Myometrial cell (primary cell): Measurements from ENCODE around the gene ULK3. TPM values are rescaled to one million over a fixed set of nuclear protein-coding genes. Genes with fewer than 3 reads are reported as not detected.

Source experiments
- total RNA-seq: library from RNA; depleted of rRNA; stranded (reverse); fragments of >200 nt; gene quantifications from 2 replicates; pipeline ENCODE4 v1.2.3, GENCODE V29; 2015

ULK3 gene
- 18.8 and 35.2 TPM in 2 replicates for total RNA-seq

GRCh38 chr15:74842581-74843444, at the start of gene ULK3:
Gene ULK3, minus strand, starts transcription at chr15:74843156. Its CDS starts 51 bp downstream, at chr15:74843105.

GRCh38 chr15:74889883-74890664, 47.1 kb upstream of the ULK3 start, which contains the start of gene MPI:
Gene MPI, plus strand, starts transcription at chr15:74890042. Its CDS starts 32 bp downstream, at chr15:74890074.

GRCh38 chr15:74873036-74873755, 30.2 kb upstream of the ULK3 start, which contains the start of gene SCAMP2:
Gene SCAMP2, minus strand, starts transcription at chr15:74873365. Its CDS starts 110 bp downstream, at chr15:74873255.

GRCh38 chr15:74826364-74826819, 16.6 kb downstream of the ULK3 start, which contains the start of gene CPLX3:
Gene CPLX3, plus strand, starts transcription at chr15:74826627. Its CDS starts 77 bp downstream, at chr15:74826704.

GRCh38 chr15:74812533-74812932, 30.4 kb downstream of the ULK3 start, which contains the start of gene LMAN1L:
Gene LMAN1L, plus strand, starts transcription at chr15:74812835. Its CDS starts 20 bp downstream, at chr15:74812855.

Other genes starting within 250 kb of the ULK3 start
- 103 and 121 TPM in 2 replicates for gene CLK3, start 227.3 kb downstream of the ULK3 start, total RNA-seq
- 10.8 and 15.3 TPM in 2 replicates for gene EDC3, start 147.1 kb downstream of the ULK3 start, total RNA-seq
- not detected in 2 replicates for gene CYP1A1, start 117.6 kb downstream of the ULK3 start, total RNA-seq
- not detected in 2 replicates for gene CYP1A2, start 94.3 kb downstream of the ULK3 start, total RNA-seq
- gene CSK, start 61.1 kb downstream of the ULK3 start, total RNA-seq, result 22.2 and 26.6 TPM in 2 replicates
- gene LMAN1L, start 30.3 kb downstream of the ULK3 start, total RNA-seq, result not detected in 2 replicates
- not detected in 2 replicates for gene CPLX3, start 16.5 kb downstream of the ULK3 start, total RNA-seq
- gene SCAMP2, start 30.2 kb upstream of the ULK3 start, total RNA-seq, result 60.4 and 87.6 TPM in 2 replicates
- gene MPI, start 46.9 kb upstream of the ULK3 start, total RNA-seq, result 46.6 and 74.1 TPM in 2 replicates
- 22.2 and 48.7 TPM in 2 replicates for gene FAM219B, start 63.7 kb upstream of the ULK3 start, total RNA-seq
- gene COX5A, start 94.9 kb upstream of the ULK3 start, total RNA-seq, result 139 and 151 TPM in 2 replicates
- 0.53 and 1.2 TPM in 2 replicates for gene RPP25, start 113.6 kb upstream of the ULK3 start, total RNA-seq
- 2.0 and 5.5 TPM in 2 replicates for gene SCAMP5, start 152.4 kb upstream of the ULK3 start, total RNA-seq
- 15.9 and 23.7 TPM in 2 replicates for gene PPCDC, start 180.4 kb upstream of the ULK3 start, total RNA-seq